Body of pancreas (tissue), 4 donors: Measurements from ENCODE around the gene ST3GAL4. TPM values are rescaled to one million over a fixed set of nuclear protein-coding genes. Genes with fewer than 3 reads are reported as not detected.

Experiments used
- ATAC-seq: fragments of 150-250 bp; one replicate; pipeline ENCODE4 v1.9.1; 2016
- DNase-seq, 4 donors: peaks; one replicate each; pipeline ENCODE4 v3.0.0-alpha.2; 2019
- H3K27ac ChIP-seq, 4 donors: fragments of 200-600 bp; sonication (generic); 1 replicate in 3 of 4; 2 replicates in 1 of 4; pipeline versions ENCODE4 v1.5.1 to v1.6.1; 2016 to 2019; ENCODE audit warnings: mild to moderate bottlenecking in 1 of 4, mixed read lengths in 1 of 4, moderate library complexity in 1 of 4
- H3K27me3 ChIP-seq, 2 donors: fragments of 200-600 bp; sonication (generic); one replicate each; pipeline ENCODE4 v1.6.0; 2016; ENCODE audit warnings: mild to moderate bottlenecking in 1 of 2
- H3K36me3 ChIP-seq, 2 donors: fragments of 200-600 bp; sonication (generic); replicated peaks in 1 of 2; 2 replicates each; pipeline ENCODE4 v1.5.1; 2016; ENCODE audit warnings: low read depth in 2 of 2; ENCODE audit not compliant: insufficient read depth in 1 of 2
- H3K4me1 ChIP-seq: fragments of 200-600 bp; sonication (generic); one replicate; pipeline ENCODE4 v1.6.0; 2016
- H3K4me3 ChIP-seq, 2 donors: fragments of 200-600 bp; sonication (generic); 1 replicate in 1 of 2; 2 replicates in 1 of 2; pipeline ENCODE4 v1.5.1; 2016 to 2019
- H3K9me3 ChIP-seq, 3 donors: fragments of 200-600 bp; sonication (generic); 1 replicate in 2 of 3; 2 replicates in 1 of 3; pipeline ENCODE4 v1.5.1; 2016
- POLR2A ChIP-seq, 3 donors: fragments of 450-650 bp; IDR thresholded peaks; one replicate each; pipeline ENCODE4 v1.6.1; 2016; ENCODE audit warnings: antibody characterized with exemption in 3 of 3, mild to moderate bottlenecking in 2 of 3
- WGBS, 2 donors: methylation state at CpG; one replicate each; pipeline ENCODE4 v1.1.5; 2017; 5-methylcytosine and 5-hydroxymethylcytosine counted together
- intact Hi-C: fragments of 100-400 bp; cut with DNase I; formaldehyde crosslinking; loops from one replicate; pipeline ENCODE4 v1.15.1; 2023
- total RNA-seq, 2 donors: library from RNA; depleted of rRNA; stranded (reverse); fragments of >200 nt; gene quantifications; one replicate each; pipeline ENCODE4 v1.1.0, GENCODE V29; 2016
- TF ChIP-seq, protein P1 (sequence below), 7 experiments: fragments of 450-650 bp in 4 of 7; fragments of 200-600 bp in 3 of 7; sonication (generic) in 3 of 7; IDR thresholded peaks; one replicate each; pipeline ENCODE4 v1.5.1; 2016 to 2019; ENCODE audit warnings: antibody characterized with exemption in 7 of 7

ST3GAL4 gene
- total RNA-seq, 2 donors from 2014 or later: 7.5 to 14.8 TPM

DNA sequence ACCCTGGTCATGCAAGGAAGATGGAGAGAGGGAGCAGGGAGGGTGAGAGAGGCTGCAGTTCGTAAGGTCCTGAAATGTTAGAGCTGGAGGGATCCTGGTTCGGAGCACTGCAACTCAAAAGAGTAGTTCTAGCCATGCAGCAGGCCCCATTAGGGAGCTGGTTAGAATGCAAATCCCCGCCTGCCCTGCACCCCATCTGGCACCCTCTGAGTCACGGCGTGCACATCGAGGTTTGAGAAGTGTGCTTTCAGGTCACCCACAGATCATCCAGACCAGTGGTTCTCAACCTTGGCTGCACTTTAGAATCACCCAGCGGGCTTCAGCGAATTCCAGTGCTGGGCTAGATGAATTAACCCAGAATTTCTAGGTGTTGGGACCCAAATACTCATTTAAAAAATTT, 48.2 kb downstream of the ST3GAL4 start:
- Histone ChIP-seq H3K27me3 (no peaks in the 10 kb centered on the region), H3K4me1 (no peaks in the 10 kb centered on the region), H3K36me3 (no peaks in the 10 kb centered on the region), H3K4me3 (no peak overlapping the region), H3K27ac (no peak overlapping the region), H3K9me3 (no peaks in the 10 kb centered on the region)
- no peak for TF ChIP-seq POLR2A (IDR thresholded peaks at IDR 0.05)
- TF ChIP-seq, protein P1, sequence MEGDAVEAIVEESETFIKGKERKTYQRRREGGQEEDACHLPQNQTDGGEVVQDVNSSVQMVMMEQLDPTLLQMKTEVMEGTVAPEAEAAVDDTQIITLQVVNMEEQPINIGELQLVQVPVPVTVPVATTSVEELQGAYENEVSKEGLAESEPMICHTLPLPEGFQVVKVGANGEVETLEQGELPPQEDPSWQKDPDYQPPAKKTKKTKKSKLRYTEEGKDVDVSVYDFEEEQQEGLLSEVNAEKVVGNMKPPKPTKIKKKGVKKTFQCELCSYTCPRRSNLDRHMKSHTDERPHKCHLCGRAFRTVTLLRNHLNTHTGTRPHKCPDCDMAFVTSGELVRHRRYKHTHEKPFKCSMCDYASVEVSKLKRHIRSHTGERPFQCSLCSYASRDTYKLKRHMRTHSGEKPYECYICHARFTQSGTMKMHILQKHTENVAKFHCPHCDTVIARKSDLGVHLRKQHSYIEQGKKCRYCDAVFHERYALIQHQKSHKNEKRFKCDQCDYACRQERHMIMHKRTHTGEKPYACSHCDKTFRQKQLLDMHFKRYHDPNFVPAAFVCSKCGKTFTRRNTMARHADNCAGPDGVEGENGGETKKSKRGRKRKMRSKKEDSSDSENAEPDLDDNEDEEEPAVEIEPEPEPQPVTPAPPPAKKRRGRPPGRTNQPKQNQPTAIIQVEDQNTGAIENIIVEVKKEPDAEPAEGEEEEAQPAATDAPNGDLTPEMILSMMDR (IDR thresholded peaks at IDR 0.05): no peak
- no peak for ATAC-seq
- whole genome bisulfite sequencing, 2 donors: 90 to 91% methylated on average over 8 of the region's 8 CpGs
- DNase-seq: no peak
- intact Hi-C loops: no loop called here

DNA sequence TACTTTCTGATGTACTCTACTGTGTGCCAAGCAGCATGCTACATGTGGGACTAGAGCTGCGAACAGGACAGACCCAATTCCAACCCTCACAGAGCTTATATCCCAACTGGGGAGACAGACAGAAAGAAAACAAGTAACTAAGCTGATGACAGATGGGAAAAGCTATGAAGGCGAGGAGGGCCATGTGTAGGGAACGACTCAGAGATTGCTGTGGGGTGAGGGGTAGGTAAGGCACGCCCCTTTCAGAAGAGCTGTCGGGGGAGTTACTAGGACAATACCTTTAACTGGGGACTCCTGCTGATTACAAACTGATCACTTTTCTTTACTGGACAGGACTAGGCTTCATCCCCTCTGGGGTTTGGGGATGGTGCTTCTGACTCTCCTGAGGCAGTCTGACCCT, 48.9 kb downstream of the ST3GAL4 start:
- no peaks in the 10 kb centered on the region for H3K36me3 ChIP-seq
- TF ChIP-seq, protein P1 (IDR thresholded peaks at IDR 0.05): no peak
- no peak for TF ChIP-seq POLR2A (IDR thresholded peaks at IDR 0.05)
- H3K4me1 ChIP-seq: no peaks in the 10 kb centered on the region
- WGBS, 2 donors: 82 to 90% methylated on average over 5 of the region's 5 CpGs
- H3K9me3 ChIP-seq: no peaks in the 10 kb centered on the region
- no peak overlapping the region for H3K4me3 ChIP-seq
- DNase-seq: no peak
- no peaks in the 10 kb centered on the region for H3K27me3 ChIP-seq
- H3K27ac ChIP-seq: no peak overlapping the region
- ATAC-seq: no peak
- intact Hi-C loops: no loop called here

DNA sequence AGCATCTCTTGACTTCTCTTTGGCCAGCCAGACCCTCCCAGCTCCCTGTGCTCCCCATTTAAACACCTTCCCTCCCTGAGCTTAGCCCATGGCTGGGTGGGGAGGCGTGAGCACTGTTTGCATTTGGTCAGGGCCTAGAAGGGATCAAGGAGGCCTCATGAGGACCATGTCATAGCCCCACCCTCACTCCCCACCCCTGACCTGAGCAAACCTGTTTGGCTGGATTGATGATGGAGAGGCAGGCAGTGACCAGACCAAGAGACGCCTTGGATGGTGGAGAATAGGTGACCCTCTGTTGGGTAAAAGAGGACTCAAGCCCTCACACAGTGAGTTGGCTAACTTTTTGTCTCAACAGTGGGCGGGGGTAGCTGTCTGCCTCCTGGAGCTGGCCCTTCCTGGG, 49.9 kb downstream of the ST3GAL4 start:
- 84 to 93% methylated on average over 3 of the region's 3 CpGs for WGBS, 2 donors
- intact Hi-C loops: no loop called here
- H3K27me3 ChIP-seq: no peaks in the 10 kb centered on the region
- ATAC-seq (no peak), DNase-seq (no peak)
- no peaks in the 10 kb centered on the region for H3K9me3 ChIP-seq
- H3K27ac ChIP-seq: no peak overlapping the region
- no peaks in the 10 kb centered on the region for H3K4me1 ChIP-seq
- no peak overlapping the region for H3K4me3 ChIP-seq
- H3K36me3 ChIP-seq: no peaks in the 10 kb centered on the region
- TF ChIP-seq, protein P1 (IDR thresholded peaks at IDR 0.05): no peak
- no peak for TF ChIP-seq POLR2A (IDR thresholded peaks at IDR 0.05)

DNA sequence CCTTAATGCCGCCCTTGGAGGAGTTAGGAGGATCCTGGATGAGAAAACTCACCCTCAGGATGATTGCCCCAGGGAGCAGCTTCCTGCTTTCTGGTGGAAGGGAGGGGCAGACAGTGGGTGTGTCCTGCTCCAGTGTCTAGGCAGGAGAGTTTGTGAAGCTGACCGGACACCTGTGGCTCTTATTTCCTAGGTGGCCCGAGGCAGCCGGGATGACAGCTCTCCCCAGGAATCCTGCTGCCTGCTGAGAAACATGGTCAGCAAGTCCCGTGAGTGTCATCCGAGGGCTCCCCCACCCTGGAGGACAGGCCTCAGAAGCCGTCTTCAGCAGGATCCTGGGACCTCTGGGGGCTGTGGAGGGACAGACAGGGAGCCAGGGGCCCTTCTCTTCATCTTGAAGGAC, 50.4 kb downstream of the ST3GAL4 start:
- H3K4me3 ChIP-seq: no peak overlapping the region
- DNase-seq (no peak), ATAC-seq (no peak)
- no peaks in the 10 kb centered on the region for H3K9me3 ChIP-seq
- no peaks in the 10 kb centered on the region for H3K36me3 ChIP-seq
- H3K27ac ChIP-seq: no peak overlapping the region
- H3K4me1 ChIP-seq: no peaks in the 10 kb centered on the region
- TF ChIP-seq, protein P1 (IDR thresholded peaks at IDR 0.05): no peak
- TF ChIP-seq POLR2A (IDR thresholded peaks at IDR 0.05): no peak
- intact Hi-C loops: no loop called here
- no peaks in the 10 kb centered on the region for H3K27me3 ChIP-seq
- WGBS, 2 donors: 60 to 75% methylated on average over 1 to 7 of the region's 7 CpGs

DNA sequence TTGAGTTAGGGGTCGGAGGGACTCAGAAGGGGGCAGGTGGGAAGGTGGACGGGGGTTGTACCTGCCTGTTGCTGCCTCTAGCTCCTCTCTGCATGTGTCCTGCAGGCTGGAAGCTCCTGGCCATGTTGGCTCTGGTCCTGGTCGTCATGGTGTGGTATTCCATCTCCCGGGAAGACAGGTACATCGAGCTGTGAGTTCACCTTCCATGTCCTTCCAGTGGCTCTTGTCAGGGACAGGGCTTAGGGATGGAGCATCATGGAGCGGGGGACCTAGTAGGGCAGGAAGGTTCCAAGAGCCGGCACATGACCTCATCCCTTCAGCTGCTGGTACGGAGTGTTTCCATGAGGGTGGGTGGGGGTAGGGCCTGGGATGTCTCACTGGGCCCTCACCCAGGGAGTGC, 50.9 kb downstream of the ST3GAL4 start:
- Histone ChIP-seq H3K27me3 (no peaks in the 10 kb centered on the region), H3K27ac (no peak overlapping the region), H3K36me3 (no peaks in the 10 kb centered on the region), H3K4me1 (no peaks in the 10 kb centered on the region), H3K9me3 (no peaks in the 10 kb centered on the region), H3K4me3 (no peak overlapping the region)
- WGBS, 2 donors: 89 to 100% methylated on average over 1 to 8 of the region's 8 CpGs
- ATAC-seq (no peak), DNase-seq (no peak)
- intact Hi-C loops: no loop called here
- TF ChIP-seq POLR2A (IDR thresholded peaks at IDR 0.05): no peak
- TF ChIP-seq, protein P1 (IDR thresholded peaks at IDR 0.05): no peak
